RWPE1 (cell line): Measurements from ENCODE around the gene FIBP.

ENCODE experiments used
- CTCF ChIA-PET: fragments of 350-600 bp; sonication (Branson Sonifier 250); formaldehyde crosslinking; extraction: SDS; loops from one replicate; lab custom pipeline; 2021; lab: Yijun Ruan, JAX
- POLR2A ChIA-PET: fragments of 400-600 bp; formaldehyde crosslinking; extraction: SDS; loops from one replicate; lab custom pipeline; 2020; ENCODE audit warnings: antibody characterized with exemption; ENCODE audit not compliant: low non-redundant PET; lab: Yijun Ruan, JAX
- DNase-seq: peaks from one replicate; pipeline ENCODE4 v3.0.0; 2012; ENCODE audit warnings: low spot score
- H3K27ac ChIP-seq: fragments of 450-650 bp; 2 replicates; pipeline ENCODE4 v1.5.1; 2017
- TF ChIP-seq, protein P1 (sequence below): fragments of 450-650 bp; conservative IDR thresholded peaks from 2 replicates; pipeline ENCODE4 v1.5.1; 2017; ENCODE audit warnings: low read depth, mild to moderate bottlenecking

FIBP gene

DNA sequence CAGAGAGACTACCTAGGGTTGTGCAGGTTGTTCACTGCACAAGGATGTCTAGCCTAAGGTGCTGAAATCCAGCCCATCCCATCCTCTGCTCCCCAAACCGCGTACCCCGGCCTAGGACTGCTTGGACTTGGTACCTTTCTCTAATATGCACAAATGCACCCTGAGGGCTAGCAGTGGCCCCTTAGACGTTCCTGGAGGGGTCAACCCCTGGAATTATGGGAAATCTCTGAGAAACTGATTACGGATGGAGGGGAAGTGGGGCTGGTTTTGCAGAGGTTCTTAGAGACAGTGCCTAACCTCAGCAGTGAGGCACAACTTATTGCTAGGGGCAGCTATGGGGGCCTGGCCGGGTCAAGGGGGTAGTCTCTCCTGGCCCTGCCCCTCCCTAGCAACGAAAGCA lies 28.1 kb upstream of the FIBP start:
- ChIA-PET CTCF (interaction anchor here (1.1 kb wide), 1 partner anchor 11 kb away, joined by 4 read pairs; no protein-coding TSS in a partner anchor), POLR2A (interaction anchor here (0.5 to 1.5 kb wide), 4 partner anchors 9 to 56 kb away, joined by 3 to 8 read pairs (median 4); no protein-coding TSS in a partner anchor)
- no peak for DNase-seq
- TF ChIP-seq, protein P1, sequence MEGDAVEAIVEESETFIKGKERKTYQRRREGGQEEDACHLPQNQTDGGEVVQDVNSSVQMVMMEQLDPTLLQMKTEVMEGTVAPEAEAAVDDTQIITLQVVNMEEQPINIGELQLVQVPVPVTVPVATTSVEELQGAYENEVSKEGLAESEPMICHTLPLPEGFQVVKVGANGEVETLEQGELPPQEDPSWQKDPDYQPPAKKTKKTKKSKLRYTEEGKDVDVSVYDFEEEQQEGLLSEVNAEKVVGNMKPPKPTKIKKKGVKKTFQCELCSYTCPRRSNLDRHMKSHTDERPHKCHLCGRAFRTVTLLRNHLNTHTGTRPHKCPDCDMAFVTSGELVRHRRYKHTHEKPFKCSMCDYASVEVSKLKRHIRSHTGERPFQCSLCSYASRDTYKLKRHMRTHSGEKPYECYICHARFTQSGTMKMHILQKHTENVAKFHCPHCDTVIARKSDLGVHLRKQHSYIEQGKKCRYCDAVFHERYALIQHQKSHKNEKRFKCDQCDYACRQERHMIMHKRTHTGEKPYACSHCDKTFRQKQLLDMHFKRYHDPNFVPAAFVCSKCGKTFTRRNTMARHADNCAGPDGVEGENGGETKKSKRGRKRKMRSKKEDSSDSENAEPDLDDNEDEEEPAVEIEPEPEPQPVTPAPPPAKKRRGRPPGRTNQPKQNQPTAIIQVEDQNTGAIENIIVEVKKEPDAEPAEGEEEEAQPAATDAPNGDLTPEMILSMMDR = no peak
- H3K27ac ChIP-seq = peak overlapping the region; percentile 93

DNA sequence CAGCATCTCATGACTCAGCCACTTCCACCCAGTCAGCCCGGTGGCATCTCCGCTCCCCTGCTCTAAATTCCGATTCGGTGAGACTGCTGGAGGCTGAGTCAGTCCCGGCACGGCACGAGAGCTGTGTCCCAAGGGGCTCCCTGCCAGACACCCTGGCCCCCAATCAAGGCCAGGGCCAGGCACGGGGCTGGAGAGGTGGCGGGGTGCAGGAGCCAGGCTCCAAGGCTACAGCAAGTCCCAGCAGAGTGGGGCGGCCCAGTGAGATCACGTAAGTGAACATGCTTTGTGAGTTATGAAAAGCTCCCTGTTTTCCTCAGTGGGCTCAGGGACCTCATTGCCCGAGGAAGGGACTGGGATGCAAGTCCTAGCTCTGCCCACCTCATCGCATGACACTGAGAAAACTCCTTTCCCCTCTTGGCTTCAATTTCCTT lies 27.6 kb upstream of the FIBP start:
- peak; percentile 95 for DNase-seq
- peak overlapping the region; percentile 93 for H3K27ac ChIP-seq
- CTCF ChIA-PET = interaction anchor here (0.7 to 1.1 kb wide), 2 partner anchors 11 to 26 kb away, joined by 3 to 4 read pairs; no protein-coding TSS in a partner anchor

DNA sequence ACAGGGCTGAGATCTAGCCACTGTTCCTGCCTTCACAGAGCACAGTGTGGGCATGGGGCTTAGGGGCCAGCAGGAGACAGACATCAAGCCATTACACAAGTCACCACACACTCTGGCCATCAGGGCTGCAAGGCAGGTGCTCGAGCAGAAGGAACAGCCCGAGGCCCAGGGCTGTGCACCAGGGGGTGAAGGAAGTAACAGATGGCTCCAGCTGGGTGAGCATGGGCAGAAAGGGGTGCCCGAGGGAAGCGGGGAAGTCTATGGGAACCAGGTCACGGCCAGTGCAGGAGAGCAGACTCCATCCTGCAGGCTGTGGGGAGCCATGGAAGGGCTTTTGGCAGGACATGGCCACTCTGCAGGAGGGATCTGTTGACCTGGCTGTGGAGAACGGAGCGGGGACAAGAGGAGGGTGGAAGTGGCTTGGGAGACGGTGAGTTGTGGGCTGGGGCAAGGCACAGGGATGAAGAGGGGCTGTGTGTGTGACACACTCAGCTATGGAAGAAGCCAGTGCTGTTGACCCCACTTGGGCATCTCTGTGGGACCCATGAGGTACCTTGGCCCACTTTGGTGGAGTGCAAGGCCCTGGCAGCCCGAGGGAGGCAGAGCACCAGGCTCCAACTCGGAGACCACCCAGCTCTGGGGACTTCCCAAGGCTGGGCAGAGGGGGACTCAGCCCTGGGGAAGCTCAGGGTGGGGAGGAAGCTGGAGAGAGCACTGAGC lies 27.0 kb upstream of the FIBP start:
- ChIA-PET CTCF (interaction anchor here (0.7 to 1.1 kb wide), 3 partner anchors 10 to 244 kb away, joined by 3 to 4 read pairs (median 3); no protein-coding TSS in a partner anchor), POLR2A (interaction anchor here (0.8 to 1.5 kb wide), 4 partner anchors 15 to 54 kb away, joined by 3 to 5 read pairs (median 4); partner anchors contain the start of gene CCDC85B)
- H3K27ac ChIP-seq = peak overlapping the region; percentile 93
- TF ChIP-seq, protein P1 = no peak
- DNase-seq = no peak

More for the DNA sequence above, 27.6 kb upstream of the FIBP start:
- TF ChIP-seq, protein P1 = no peak
- POLR2A ChIA-PET = interaction anchor here (0.5 to 1.5 kb wide), 6 partner anchors 10 to 57 kb away, joined by 3 to 8 read pairs (median 4); partner anchors contain the start of gene CCDC85B

DNA sequence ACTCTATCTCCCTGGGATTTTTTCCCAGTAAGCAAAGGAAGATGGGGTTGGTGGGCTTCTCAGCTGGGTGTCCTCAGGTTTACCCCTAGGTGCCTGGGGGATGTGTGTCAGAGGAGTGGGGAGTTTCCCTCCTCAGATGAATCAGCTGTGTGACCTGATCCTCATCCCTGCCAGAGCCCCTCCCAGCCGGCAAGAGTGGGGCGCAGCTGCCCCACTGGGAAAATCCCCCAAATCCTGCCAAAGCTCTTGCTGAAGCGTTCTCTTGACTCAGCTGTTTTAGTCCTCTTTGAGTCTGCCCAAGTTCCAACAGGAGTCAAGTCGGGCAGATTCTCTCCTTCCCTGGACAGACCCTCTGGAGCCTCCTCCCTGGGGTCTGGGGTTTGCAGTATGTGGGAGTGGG lies 24.6 kb upstream of the FIBP start:
- DNase-seq = peak; percentile 86
- peak overlapping the region; percentile 93 for H3K27ac ChIP-seq
- ChIA-PET CTCF (interaction anchor here (0.5 to 2.4 kb wide), 8 partner anchors 15 to 1443 kb away, joined by 3 to 8 read pairs (median 4); partner anchors contain the start of genes CCDC85B and FIBP), POLR2A (interaction anchor here (0.9 to 1.4 kb wide), 2 partner anchors 14 to 25 kb away, joined by 4 read pairs; partner anchors contain the start of gene FIBP)
- TF ChIP-seq, protein P1 = no peak

DNA sequence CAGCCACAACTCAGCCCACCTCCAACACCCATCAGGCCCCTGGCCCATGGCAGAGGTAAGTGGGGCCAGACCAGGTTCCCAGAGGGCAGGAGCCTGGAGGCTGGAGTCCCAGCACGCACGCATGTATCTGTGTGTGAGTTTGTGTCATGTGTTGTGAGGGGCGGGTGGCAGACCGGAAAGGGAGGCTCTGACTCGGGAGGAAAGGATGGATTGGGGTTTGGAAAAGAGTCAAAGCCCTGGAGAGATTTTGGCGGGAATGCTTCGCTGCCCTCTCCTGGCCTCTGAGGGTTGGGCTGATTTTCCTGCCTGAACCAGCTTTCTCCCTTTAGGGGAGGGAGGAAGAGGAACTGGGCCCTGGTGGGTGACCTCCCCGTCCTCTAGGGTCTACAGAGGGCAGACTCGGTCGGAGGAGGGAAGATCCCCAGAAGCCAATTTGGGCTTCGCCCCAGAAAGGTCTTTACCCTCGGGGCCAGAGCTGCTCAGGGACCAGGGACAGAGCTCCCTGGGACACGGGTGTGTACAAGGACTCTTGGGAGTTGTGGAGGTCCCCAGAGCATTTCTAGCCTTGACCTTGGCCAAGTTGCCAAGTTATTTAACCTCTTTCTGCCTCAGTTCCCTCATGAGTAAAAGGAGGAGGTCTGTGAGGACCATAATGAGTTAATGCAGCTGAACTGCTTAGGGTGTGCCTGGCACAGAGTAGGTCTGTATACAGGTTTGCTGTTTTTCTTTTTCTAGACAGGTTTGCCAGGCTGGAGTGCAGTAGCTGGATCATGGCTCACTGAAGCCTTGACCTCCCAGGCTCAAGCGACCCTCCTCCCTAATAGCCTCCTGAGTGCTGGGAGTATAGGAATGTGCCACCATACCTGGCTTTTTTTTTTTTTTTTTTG lies 23.7 kb upstream of the FIBP start:
- TF ChIP-seq, protein P1 = peak; percentile 67
- CTCF ChIA-PET = interaction anchor here (0.6 to 2.4 kb wide), 8 partner anchors 14 to 348 kb away, joined by 3 to 8 read pairs (median 4); partner anchors contain the start of genes CCDC85B and FIBP
- POLR2A ChIA-PET = interaction anchor here (0.9 to 1.4 kb wide), 4 partner anchors 11 to 24 kb away, joined by 3 to 7 read pairs (median 4); partner anchors contain the start of genes CCDC85B and FIBP
- DNase-seq = peak; percentile 88
- peak overlapping the region; percentile 93 for H3K27ac ChIP-seq
